H1 (cell line): Measurements from ENCODE around the gene NOS1AP. TPM values are rescaled to one million over a fixed set of nuclear protein-coding genes. Genes with fewer than 3 reads are reported as not detected.

Experiments
- CBX5 ChIP-seq: fragments of 300-800, 300-1000 bp; sonication (generic); IDR thresholded peaks from 2 replicates; pipeline ENCODE4 v1.7.1; 2016; ENCODE audit warnings: antibody characterized with exemption, low read length, low read depth
- RFX5 ChIP-seq: IDR thresholded peaks from 2 replicates; pipeline ENCODE4 v1.6.1; 2011; ENCODE audit warnings: low read depth, low read length, improper control_type of control experiment, borderline replicate concordance
- TAF1 ChIP-seq: IDR thresholded peaks from 2 replicates; pipeline ENCODE4 v1.6.1; 2011; ENCODE audit warnings: mild to moderate bottlenecking, low read depth, low read length
- TEAD4 ChIP-seq: IDR thresholded peaks from 2 replicates; pipeline ENCODE4 v1.6.1; 2012; ENCODE audit warnings: low read depth, low read length, inconsistent platforms, mixed read lengths
- polyA plus RNA-seq, 7 experiments: library from polyadenylated mRNA; depleted of rRNA in 3 of 7; stranded (reverse) in 5 of 7; unstranded in 2 of 7; fragments of >200 nt in 5 of 7; fragments of 200-250 nt in 2 of 7; gene quantifications; 1 replicate in 5 of 7; 2 replicates in 1 of 7; 4 replicates in 1 of 7; pipeline versions ENCODE4 v1.2.1 to v1.2.3, GENCODE V29; 2011 to 2013; ENCODE audit warnings: missing spikeins in 2 of 7, mixed read lengths in 2 of 7
- total RNA-seq: library from RNA; stranded (reverse); fragmentation: NEBNext Ultra II Directional; extraction: Animal tissue kit (Norgen Biotek cat#: 25700); gene quantifications from 2 replicates; pipeline ENCODE4 v1.2.1, GENCODE V29; 2021

Gene NOS1AP
- total and polyA plus RNA-seq, 2 of the 8 experiments (the other 6 are each of a cell fraction or from before 2014, with no cell fraction given) = 2.4 to 12.1 TPM

- no peak for TF ChIP-seq TEAD4
- no peak for TF ChIP-seq TAF1
- no peak for TF ChIP-seq RFX5
- TF ChIP-seq CBX5 = no peak
Observed at GRCh38 chr1:162178432-162178831, 108.9 kb downstream of the NOS1AP start (continued).
